Sigmoid colon (tissue), 7 donors: ENCODE measurements around the gene CRADD. TPM values are rescaled to one million over a fixed set of nuclear protein-coding genes. Genes with fewer than 3 reads are reported as not detected.

ENCODE experiments used
- DNase-seq: peaks from one replicate; pipeline ENCODE4 v3.0.0-alpha.2; 2019
- H3K27ac ChIP-seq, 4 donors: fragments of 200-600 bp; sonication (generic); one replicate each; pipeline ENCODE4 v1.5.1; 2016 to 2019; ENCODE audit warnings: mild to moderate bottlenecking in 1 of 4
- H3K27me3 ChIP-seq, 3 donors: fragments of 200-600 bp; sonication (generic); one replicate each; pipeline ENCODE4 v1.5.1; 2019; ENCODE audit warnings: mild to moderate bottlenecking in 1 of 3
- H3K36me3 ChIP-seq, 4 donors: fragments of 200-600 bp; sonication (generic); one replicate each; pipeline ENCODE4 v1.5.1; 2016 to 2019
- H3K4me1 ChIP-seq, 4 donors: fragments of 200-600 bp; sonication (generic); one replicate each; pipeline ENCODE4 v1.5.1; 2017 to 2019
- H3K4me3 ChIP-seq, 4 donors: fragments of 200-600 bp; sonication (generic); one replicate each; pipeline ENCODE4 v1.5.1; 2017 to 2019; ENCODE audit warnings: mild to moderate bottlenecking in 2 of 4, moderate library complexity in 1 of 4
- H3K9me3 ChIP-seq, 4 donors: fragments of 200-600 bp in 3 of 4; sonication (generic) in 3 of 4; one replicate each; pipeline versions ENCODE4 v1.5.1 to v1.6.1; 2013 to 2019
- CTCF ChIP-seq, 4 experiments: fragments of 450-650 bp in 3 of 4; fragments of 200-600 bp in 1 of 4; IDR thresholded peaks; one replicate each; pipeline ENCODE4 v1.5.1; 2016 to 2019; ENCODE audit warnings: antibody characterized with exemption in 4 of 4, mild to moderate bottlenecking in 3 of 4, moderate library complexity in 2 of 4
- EP300 ChIP-seq, 4 donors: sonication (generic); formaldehyde crosslinking; IDR thresholded peaks; one replicate each; pipeline ENCODE4 v1.6.1; 2017; ENCODE audit warnings: antibody characterized with exemption in 4 of 4
- POLR2A ChIP-seq, 2 donors: fragments of 450-650 bp; IDR thresholded peaks; one replicate each; pipeline ENCODE4 v1.6.1; 2016; ENCODE audit warnings: antibody characterized with exemption in 2 of 2, mild to moderate bottlenecking in 2 of 2, moderate library complexity in 2 of 2
- POLR2AphosphoS5 ChIP-seq, 4 donors: sonication (generic); formaldehyde crosslinking; IDR thresholded peaks; one replicate each; pipeline ENCODE4 v1.6.1; 2017; ENCODE audit warnings: antibody characterized with exemption in 4 of 4
- WGBS, 2 donors: extraction: QIAGEN DNeasy Blood & Tissue Kit; methylation state at CpG; one replicate each; pipeline ENCODE4 v1.1.7; 2013; 5-methylcytosine and 5-hydroxymethylcytosine counted together
- intact Hi-C: fragments of 100-400 bp; cut with DNase I; formaldehyde crosslinking; loops from one replicate; pipeline ENCODE4 v1.15.1; 2023
- polyA plus RNA-seq, 3 donors: library from polyadenylated mRNA; stranded (reverse); fragments of 200-250 nt; gene quantifications; one replicate each; pipeline ENCODE4 v1.2.3, GENCODE V29; 2013
- total RNA-seq, 4 donors: library from RNA; depleted of rRNA; stranded (reverse); fragments of >200 nt; gene quantifications; one replicate each; pipeline ENCODE4 v1.1.0, GENCODE V29; 2016
- donor health status: healthy with polysubstance abuse.
- donor health status: Bipolar disorder and iron deficiency.
- donor health status: healthy.

The CRADD gene
- total and polyA plus RNA-seq, 7 donors: 14.1 to 98.9 (median 43.7) TPM

- Histone ChIP-seq H3K27me3 (no peaks in the 10 kb centered on the region), H3K36me3 (no peaks in the 10 kb centered on the region), H3K27ac (no peak overlapping the region), H3K4me1 (no peaks in the 10 kb centered on the region), H3K9me3 (no peaks in the 10 kb centered on the region), H3K4me3 (no peak overlapping the region)
- no peak for DNase-seq
- intact Hi-C loops: no loop called here
- TF ChIP-seq CTCF (IDR thresholded peaks at IDR 0.05): no peak
- TF ChIP-seq POLR2AphosphoS5 (IDR thresholded peaks at IDR 0.05): no peak
- TF ChIP-seq EP300 (IDR thresholded peaks at IDR 0.05): no peak
- TF ChIP-seq POLR2A (IDR thresholded peaks at IDR 0.05): no peak
- 94 to 97% methylated on average over 2 of the region's 2 CpGs for WGBS, 2 donors
Measured at GRCh38 chr12:93657071-93657470, 20.1 kb upstream of the CRADD start.

- Histone ChIP-seq H3K9me3 (no peaks in the 10 kb centered on the region), H3K4me3 (no peak overlapping the region), H3K36me3 (no peaks in the 10 kb centered on the region), H3K27ac (no peak overlapping the region), H3K27me3 (no peaks in the 10 kb centered on the region), H3K4me1 (no peaks in the 10 kb centered on the region)
- intact Hi-C loops: no loop called here
- 53 to 65% methylated on average over 3 of the region's 3 CpGs for WGBS, 2 donors
- no peak for DNase-seq
- TF ChIP-seq POLR2AphosphoS5 (IDR thresholded peaks at IDR 0.05): no peak
- TF ChIP-seq POLR2A (IDR thresholded peaks at IDR 0.05): no peak
Measured at GRCh38 chr12:93661021-93661420, 16.2 kb upstream of the CRADD start.

GRCh38 chr12:93663006-93663728 lies 14.0 kb upstream of the CRADD start:
- Histone ChIP-seq H3K27ac (no peak overlapping the region), H3K4me1 (peaks cover 0 to 8% (median 0%) of the 10 kb centered on the region in 4 donors), H3K4me3 (no peak overlapping the region), H3K9me3 (no peaks in the 10 kb centered on the region), H3K27me3 (no peaks in the 10 kb centered on the region), H3K36me3 (no peaks in the 10 kb centered on the region)
- WGBS, 2 donors: 91 to 95% methylated on average over 2 of the region's 2 CpGs
- no peak for TF ChIP-seq CTCF (IDR thresholded peaks at IDR 0.05)
- DNase-seq: no peak
- intact Hi-C loops: no loop called here

- H3K9me3 ChIP-seq: no peaks in the 10 kb centered on the region
- 95 to 96% methylated on average over 4 of the region's 4 CpGs for WGBS, 2 donors
- H3K4me1 ChIP-seq: peaks cover 0 to 8% (median 0%) of the 10 kb centered on the region in 4 donors
- no peak overlapping the region for H3K27ac ChIP-seq
- no peak overlapping the region for H3K4me3 ChIP-seq
- intact Hi-C loops: no loop called here
- H3K36me3 ChIP-seq: no peaks in the 10 kb centered on the region
- no peak for DNase-seq
- no peak for TF ChIP-seq POLR2AphosphoS5 (IDR thresholded peaks at IDR 0.05)
- no peak for TF ChIP-seq EP300 (IDR thresholded peaks at IDR 0.05)
- no peak for TF ChIP-seq CTCF (IDR thresholded peaks at IDR 0.05)
- TF ChIP-seq POLR2A (IDR thresholded peaks at IDR 0.05): no peak
- H3K27me3 ChIP-seq: no peaks in the 10 kb centered on the region
Measured at GRCh38 chr12:93663729-93664084, 13.5 kb upstream of the CRADD start.

GRCh38 chr12:93664573-93665138 lies 12.5 kb upstream of the CRADD start:
- no peak for DNase-seq
- H3K27me3 ChIP-seq: no peaks in the 10 kb centered on the region
- H3K9me3 ChIP-seq: no peaks in the 10 kb centered on the region
- H3K27ac ChIP-seq: no peak overlapping the region
- intact Hi-C loops: no loop called here
- H3K36me3 ChIP-seq: no peaks in the 10 kb centered on the region
- peaks cover 0 to 8% (median 0%) of the 10 kb centered on the region in 4 donors for H3K4me1 ChIP-seq
- no peak overlapping the region for H3K4me3 ChIP-seq
- TF ChIP-seq EP300 (IDR thresholded peaks at IDR 0.05) (no peak), POLR2A (IDR thresholded peaks at IDR 0.05) (no peak), POLR2AphosphoS5 (IDR thresholded peaks at IDR 0.05) (no peak)
- 91 to 93% methylated on average over 2 of the region's 2 CpGs for WGBS, 2 donors
